Measurements from ENCODE around the gene SLC5A2.

The SLC5A2 gene

GRCh38 chr16:31529108-31529936 is 46.4 kb downstream of the SLC5A2 start:
- in situ Hi-C loops (cut with MboI; ENCODE audit: low sequenced_read_pairs, unreplicated experiment) = no loop called here

DNA sequence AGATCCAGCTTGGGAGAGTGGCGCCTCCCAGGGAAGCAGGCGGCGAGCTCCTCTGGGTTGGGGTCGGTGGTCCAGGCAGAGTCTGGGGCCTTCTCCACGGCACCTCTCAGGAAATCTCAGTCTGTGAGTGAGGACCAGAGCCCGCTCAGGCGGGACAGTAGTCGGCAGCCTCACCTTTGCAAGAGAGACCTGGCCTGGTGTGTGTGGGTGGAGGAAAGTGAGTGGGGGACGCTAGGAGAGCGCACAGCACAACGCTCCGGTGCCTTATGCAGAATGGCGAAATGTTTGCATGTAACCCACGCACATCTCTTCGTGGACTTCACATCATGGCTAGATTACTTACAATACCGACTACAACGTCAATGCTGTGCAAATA is 47.0 kb downstream of the SLC5A2 start:
- TF ChIP-seq CTCF (IDR thresholded peaks at IDR 0.05; ENCODE audit: borderline replicate concordance, control extremely low read depth, extremely low read depth, insufficient read depth, missing control alignments) = no peak
- no peak for DNase-seq (ENCODE audit: low spot score)
- in situ Hi-C loops (cut with MboI; ENCODE audit: low sequenced_read_pairs, unreplicated experiment) = no loop called here

More at GRCh38 chr16:31529108-31529936, 46.4 kb downstream of the SLC5A2 start:
- no peak for TF ChIP-seq CTCF (IDR thresholded peaks at IDR 0.05; ENCODE audit: borderline replicate concordance, control extremely low read depth, extremely low read depth, insufficient read depth, missing control alignments)
- no peak for DNase-seq (ENCODE audit: low spot score)

- in situ Hi-C loops (cut with MboI; ENCODE audit: low sequenced_read_pairs, unreplicated experiment) = no loop called here
- TF ChIP-seq CTCF (IDR thresholded peaks at IDR 0.05; ENCODE audit: borderline replicate concordance, control extremely low read depth, extremely low read depth, insufficient read depth, missing control alignments) = no peak
- DNase-seq (ENCODE audit: low spot score) = no peak
Measured at GRCh38 chr16:31530405-31530804, 47.5 kb downstream of the SLC5A2 start.

DNA sequence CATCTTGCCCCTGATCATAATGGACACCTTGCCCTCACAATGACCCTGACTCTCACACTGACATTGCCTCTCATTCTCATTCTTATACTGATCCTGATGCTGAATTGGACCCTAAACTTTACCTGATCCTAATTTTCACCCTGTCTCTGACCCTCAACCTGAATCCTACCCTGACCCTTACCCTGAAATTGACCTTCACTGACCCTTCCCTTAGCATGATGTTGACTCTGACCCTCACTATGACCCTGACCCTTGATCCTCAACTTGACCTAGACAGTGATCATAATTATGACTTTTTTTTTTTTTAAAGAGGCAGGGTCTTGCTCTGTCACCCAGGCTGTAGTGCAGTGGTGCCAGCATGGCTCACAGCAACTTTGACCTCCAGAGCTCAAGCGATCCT is 48.2 kb downstream of the SLC5A2 start:
- DNase-seq (ENCODE audit: low spot score) = no peak
- in situ Hi-C loops (cut with MboI; ENCODE audit: low sequenced_read_pairs, unreplicated experiment) = no loop called here
- no peak for TF ChIP-seq CTCF (IDR thresholded peaks at IDR 0.05; ENCODE audit: borderline replicate concordance, control extremely low read depth, extremely low read depth, insufficient read depth, missing control alignments)

DNA sequence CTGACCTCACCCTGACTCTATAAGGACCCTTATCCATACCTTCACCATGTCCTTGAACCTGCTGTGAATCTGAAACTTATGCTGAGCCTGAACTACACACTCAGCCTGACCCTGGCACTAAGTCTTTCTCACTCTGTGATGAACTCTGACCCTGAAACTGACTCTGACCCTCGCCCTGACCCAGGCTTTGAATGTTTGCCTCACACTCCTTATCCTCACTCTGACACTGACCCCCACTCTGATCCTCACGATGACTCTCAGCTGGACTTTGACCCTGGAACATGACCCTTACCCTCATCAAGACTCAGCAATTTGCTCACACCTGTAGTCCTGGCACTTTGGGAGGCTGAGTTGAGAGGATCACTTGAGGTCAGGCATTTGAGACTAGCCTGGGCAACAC is 49.2 kb downstream of the SLC5A2 start:
- in situ Hi-C loops (cut with MboI; ENCODE audit: low sequenced_read_pairs, unreplicated experiment) = no loop called here
- no peak for DNase-seq (ENCODE audit: low spot score)
- TF ChIP-seq CTCF (IDR thresholded peaks at IDR 0.05; ENCODE audit: borderline replicate concordance, control extremely low read depth, extremely low read depth, insufficient read depth, missing control alignments) = no peak

DNA sequence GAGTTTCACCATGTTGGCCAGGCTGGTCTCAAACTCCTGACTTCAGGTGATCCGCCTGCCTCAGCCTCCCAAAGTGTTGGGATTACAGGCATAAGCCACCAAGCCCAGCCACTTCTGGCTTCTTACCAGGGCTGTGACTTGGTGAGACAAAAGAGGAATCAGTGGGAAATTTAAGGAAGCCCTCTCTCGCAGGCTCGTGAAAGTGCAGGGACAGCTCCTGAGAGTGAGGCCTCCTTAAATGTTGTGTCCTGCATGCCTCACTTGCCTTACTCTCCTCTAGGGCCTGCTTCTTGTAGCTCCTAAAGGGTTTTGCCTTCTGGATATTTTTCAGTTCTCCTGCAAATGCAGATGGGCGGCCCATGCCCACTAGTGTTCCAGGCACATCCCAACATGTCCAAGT is 50.0 kb downstream of the SLC5A2 start:
- no peak for TF ChIP-seq CTCF (IDR thresholded peaks at IDR 0.05; ENCODE audit: borderline replicate concordance, control extremely low read depth, extremely low read depth, insufficient read depth, missing control alignments)
- no peak for DNase-seq (ENCODE audit: low spot score)
- in situ Hi-C loops (cut with MboI; ENCODE audit: low sequenced_read_pairs, unreplicated experiment) = no loop called here

All from GM13976 (cell line).